AG08395 (cell line): ENCODE data around the gene MYEOV.

ENCODE experiments used
- DNase-seq: peaks from one replicate; pipeline ENCODE4 v3.0.0; 2012; ENCODE audit warnings: mixed read lengths, low spot score

The MYEOV gene

GRCh38 chr11:69265911-69266510 is 27.9 kb upstream of the MYEOV start:
- no peak for DNase-seq

GRCh38 chr11:69267395-69267805 is 26.6 kb upstream of the MYEOV start:
- no peak for DNase-seq

- DNase-seq, result no peak
Observed at GRCh38 chr11:69268911-69269310, 25.0 kb upstream of the MYEOV start.

GRCh38 chr11:69269388-69269787 is 24.6 kb upstream of the MYEOV start:
- no peak for DNase-seq

- no peak for DNase-seq
Observed at GRCh38 chr11:69269926-69270697, 23.8 kb upstream of the MYEOV start.

GRCh38 chr11:69270941-69271340 is 23.0 kb upstream of the MYEOV start:
- no peak for DNase-seq

- DNase-seq, result no peak
Observed at GRCh38 chr11:69272055-69272454, 21.9 kb upstream of the MYEOV start.

- no peak for DNase-seq
Observed at GRCh38 chr11:69272831-69273485, 21.0 kb upstream of the MYEOV start.

GRCh38 chr11:69273571-69273970 is 20.4 kb upstream of the MYEOV start:
- no peak for DNase-seq

- no peak for DNase-seq
Observed at GRCh38 chr11:69274531-69275016, 19.4 kb upstream of the MYEOV start.

GRCh38 chr11:69275178-69275577 is 18.8 kb upstream of the MYEOV start:
- no peak for DNase-seq

GRCh38 chr11:69276165-69276564 is 17.8 kb upstream of the MYEOV start:
- DNase-seq, result no peak

GRCh38 chr11:69277074-69277809 is 16.7 kb upstream of the MYEOV start:
- no peak for DNase-seq

GRCh38 chr11:69278091-69278867 is 15.7 kb upstream of the MYEOV start:
- no peak for DNase-seq

- peak; percentile 52 for DNase-seq
Observed at GRCh38 chr11:69280451-69280850, 13.5 kb upstream of the MYEOV start.

GRCh38 chr11:69280994-69281393 is 13.0 kb upstream of the MYEOV start:
- peak; percentile 95 for DNase-seq

- DNase-seq, result no peak
Observed at GRCh38 chr11:69283446-69283845, 10.5 kb upstream of the MYEOV start.

- no peak for DNase-seq
Observed at GRCh38 chr11:69284081-69284511, 9.9 kb upstream of the MYEOV start.

- no peak for DNase-seq
Observed at GRCh38 chr11:69285091-69285490, 8.9 kb upstream of the MYEOV start.

GRCh38 chr11:69285766-69286165 is 8.2 kb upstream of the MYEOV start:
- DNase-seq, result no peak
